ENCODE results near the gene ZBTB20.

Gene ZBTB20

DNA sequence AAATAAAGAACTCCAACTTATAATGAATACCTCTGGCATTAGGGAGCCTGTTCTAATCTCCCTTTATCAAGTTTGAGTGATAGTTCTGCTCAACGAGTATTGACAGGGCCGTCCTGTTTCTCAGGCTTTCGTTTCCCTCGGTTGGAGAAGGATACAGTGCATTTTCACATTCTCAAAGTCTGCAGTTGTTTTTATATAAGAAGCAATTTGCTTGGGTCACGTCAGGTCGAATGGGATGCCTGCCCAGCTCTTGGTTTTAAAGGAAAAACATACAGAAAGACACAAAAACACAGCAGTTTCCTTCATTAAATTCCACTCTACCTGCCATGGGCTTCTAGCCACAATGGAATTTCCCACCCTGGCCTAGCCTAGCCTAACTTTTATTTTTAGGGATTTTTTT, 487.0 kb downstream of the ZBTB20 start:
- DNase-seq: no peak

GRCh38 chr3:114659109-114660061, 487.7 kb downstream of the ZBTB20 start:
- DNase-seq: no peak

DNA sequence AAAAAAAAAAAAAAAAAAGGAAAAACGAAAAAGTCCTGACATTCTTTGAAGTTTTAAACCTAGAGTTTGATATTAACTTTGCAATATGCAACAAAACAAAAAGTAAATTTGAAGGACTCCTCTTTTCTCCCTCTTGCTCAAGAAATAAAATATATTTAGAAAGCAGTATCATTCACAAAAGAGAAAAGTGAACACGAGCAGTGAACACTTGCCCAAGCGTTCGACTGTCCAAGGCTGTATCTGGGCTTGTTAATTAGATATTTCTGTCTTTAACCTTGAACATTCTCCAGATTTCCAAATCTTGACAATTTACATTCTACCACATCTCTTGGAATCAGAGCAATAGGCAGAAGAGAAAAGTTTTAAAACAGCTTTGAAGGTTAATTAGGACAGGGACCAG, 495.5 kb downstream of the ZBTB20 start:
- no peak for DNase-seq

DNA sequence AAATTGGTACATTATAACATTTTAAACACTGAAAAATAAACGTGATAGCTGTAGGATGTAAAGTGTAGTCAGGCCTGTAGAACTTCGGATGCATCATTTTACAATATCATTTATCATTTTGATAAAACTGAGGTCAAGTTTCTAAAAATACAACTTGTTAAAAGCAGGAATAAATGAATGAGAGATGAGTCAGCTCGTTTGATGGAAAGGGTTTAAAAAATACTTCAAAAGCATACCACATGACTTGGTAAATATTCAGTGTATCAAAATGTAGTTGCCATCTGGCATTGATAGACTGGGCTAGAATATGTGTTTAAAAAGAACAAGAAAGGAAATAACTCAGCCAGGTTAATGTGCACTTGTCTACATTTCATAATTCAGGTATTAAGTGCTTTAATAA, 496.3 kb downstream of the ZBTB20 start:
- DNase-seq: no peak

- no peak for DNase-seq
Observed at GRCh38 chr3:114649331-114649730, 497.8 kb downstream of the ZBTB20 start.

GRCh38 chr3:114646526-114646925, 500.6 kb downstream of the ZBTB20 start:
- DNase-seq: no peak

- DNase-seq: no peak
Observed at GRCh38 chr3:114645392-114645791, 501.7 kb downstream of the ZBTB20 start.

DNA sequence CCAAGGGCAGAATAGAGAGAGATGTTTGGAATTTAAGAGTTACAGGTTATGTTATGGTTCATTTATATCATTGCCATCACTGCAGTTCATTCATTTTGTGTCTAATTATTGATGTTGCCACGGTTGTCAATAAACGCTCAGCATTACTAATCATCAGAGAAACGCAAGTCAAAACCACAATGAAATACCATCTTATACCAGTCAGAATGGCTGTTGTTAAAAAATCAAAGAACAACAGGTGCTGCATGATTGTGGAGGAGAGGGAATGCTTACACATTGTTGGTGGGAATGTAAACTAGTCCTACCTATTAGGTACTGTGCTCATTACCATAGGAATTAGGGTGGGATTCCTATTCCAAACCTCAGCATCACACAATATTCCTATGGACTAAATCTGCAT, 502.7 kb downstream of the ZBTB20 start:
- DNase-seq: no peak

DNA sequence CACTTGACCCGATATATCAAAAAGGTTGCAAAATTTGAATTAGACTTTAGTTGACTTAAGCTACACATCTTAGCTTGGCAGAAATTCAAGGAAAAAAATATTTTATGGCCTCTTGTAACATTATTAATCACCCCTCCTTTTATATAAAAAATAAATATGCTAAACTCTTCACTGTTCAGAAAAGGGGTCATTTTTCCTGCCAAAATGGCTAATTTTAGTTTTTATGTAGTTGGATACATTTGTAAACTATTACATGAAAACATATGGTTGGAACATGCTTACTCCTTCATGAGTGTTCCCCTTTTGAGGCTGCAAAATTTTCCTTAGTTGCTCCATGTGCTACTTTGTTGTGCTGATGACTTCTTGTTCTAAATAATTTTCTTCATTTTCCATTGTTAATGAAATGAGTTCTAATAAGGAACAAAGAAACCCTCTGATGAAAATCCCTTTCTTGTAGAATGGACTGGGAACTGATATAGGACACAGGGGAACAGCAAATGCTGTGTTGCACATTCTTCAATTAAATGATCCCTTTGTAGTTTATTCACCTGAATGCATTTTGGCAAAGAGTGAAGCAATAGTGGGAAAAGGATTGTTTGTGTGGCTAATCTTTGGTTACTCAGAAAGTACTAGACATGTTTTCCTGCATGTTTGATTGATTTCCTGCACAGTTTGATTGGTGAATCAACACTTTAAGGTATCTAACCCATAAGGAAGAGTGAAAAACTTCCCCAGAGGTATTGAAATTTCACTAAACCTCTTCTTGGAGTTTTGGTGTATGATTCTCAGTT, 503.9 kb downstream of the ZBTB20 start:
- DNase-seq: no peak

GRCh38 chr3:114640126-114640525, 507.0 kb downstream of the ZBTB20 start:
- no peak for DNase-seq

GRCh38 chr3:114639171-114639570, 507.9 kb downstream of the ZBTB20 start:
- DNase-seq: no peak

DNA sequence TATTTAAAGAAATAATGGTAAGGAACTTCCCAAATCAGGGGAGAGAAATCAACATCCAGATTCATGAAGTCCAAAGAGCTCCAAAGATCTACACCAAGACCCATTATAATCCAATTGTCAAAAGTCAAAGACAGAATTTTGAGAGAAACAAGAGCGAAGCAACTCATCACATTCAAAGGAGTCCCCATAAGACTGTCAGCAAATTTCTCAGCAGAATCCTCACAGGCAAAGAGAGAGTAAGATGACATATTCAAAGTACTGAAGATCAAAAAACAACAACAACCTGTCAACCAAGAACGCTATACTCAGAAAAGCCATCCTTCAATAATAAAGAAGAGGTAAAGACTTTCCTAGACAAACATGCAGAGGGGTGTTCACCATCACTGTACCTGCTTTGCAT, 511.2 kb downstream of the ZBTB20 start:
- no peak for DNase-seq

DNA sequence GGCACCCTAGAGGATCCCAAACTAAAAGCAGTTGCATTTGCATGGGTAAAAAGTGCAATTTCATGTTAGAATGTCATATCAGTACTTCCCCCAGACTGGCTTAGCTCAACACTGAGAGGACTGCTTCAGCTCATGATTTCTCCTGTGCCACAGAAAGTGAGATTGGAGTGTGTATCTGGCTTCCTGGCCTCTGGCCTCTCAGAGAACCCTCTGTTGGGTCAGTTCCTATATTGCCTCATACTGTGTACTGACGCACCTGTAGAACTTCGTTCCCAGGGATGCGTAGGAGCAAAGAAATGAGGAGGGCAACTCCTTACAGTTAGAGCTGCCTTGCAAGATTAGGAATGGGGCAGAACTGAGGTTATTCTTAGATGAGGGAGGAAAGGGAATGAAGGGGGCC, 512.5 kb downstream of the ZBTB20 start:
- DNase-seq: no peak

- DNase-seq: no peak
Observed at GRCh38 chr3:114632757-114633424, 514.2 kb downstream of the ZBTB20 start.

DNA sequence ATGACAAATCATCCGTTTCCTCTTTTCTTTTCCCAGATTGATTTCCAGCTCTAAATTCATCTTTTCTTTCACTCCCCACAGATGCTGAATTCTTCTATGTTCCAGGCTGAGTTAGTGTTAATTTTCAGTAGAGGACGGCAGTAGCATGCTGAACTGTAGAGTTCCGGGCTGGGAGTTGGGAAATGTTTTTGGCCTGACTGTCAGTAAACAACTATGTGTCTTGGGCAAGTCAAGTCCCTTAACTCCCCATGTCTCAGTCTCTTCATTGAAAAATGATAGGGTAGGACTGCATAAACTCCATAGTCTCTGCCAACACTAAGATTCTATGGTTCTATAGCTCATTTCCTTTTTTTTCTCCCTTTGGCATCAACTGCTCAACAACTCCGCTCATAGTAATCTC, 519.3 kb downstream of the ZBTB20 start:
- no peak for DNase-seq

GRCh38 chr3:114626751-114627150, 520.3 kb downstream of the ZBTB20 start:
- DNase-seq: no peak

GRCh38 chr3:114624571-114625181, 522.4 kb downstream of the ZBTB20 start:
- DNase-seq: no peak

DNA sequence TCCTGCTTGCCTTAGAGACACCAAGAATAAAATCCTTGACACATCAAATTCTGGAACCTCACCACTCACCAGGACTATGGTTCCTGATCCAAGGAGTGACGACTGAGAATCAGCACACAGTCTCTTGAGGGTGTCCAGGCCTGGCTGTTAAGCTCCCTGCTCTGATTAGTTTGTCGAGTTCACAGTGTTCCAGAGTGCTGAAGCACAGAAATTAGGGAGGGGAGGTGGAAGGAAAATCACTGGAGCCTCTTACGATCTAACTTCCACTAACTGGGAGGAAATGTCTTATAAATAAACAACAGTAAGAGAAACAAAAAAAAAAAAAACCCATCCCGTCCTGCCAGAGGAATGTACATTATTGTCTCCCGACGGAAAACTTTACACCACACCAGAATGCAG, 523.0 kb downstream of the ZBTB20 start:
- no peak for DNase-seq

- DNase-seq: no peak
Observed at GRCh38 chr3:114623420-114624046, 523.6 kb downstream of the ZBTB20 start.

- no peak for DNase-seq
Observed at GRCh38 chr3:114622001-114622400, 525.1 kb downstream of the ZBTB20 start.

- DNase-seq: no peak
Observed at GRCh38 chr3:114619771-114620170, 527.3 kb downstream of the ZBTB20 start.

GRCh38 chr3:114615523-114616085, 531.5 kb downstream of the ZBTB20 start:
- DNase-seq: peak; percentile 1
